C4-2B (cell line): ENCODE data around the gene OPCML.

Experiments
- ZFX ChIP-seq: fragments of 450-650 bp; IDR thresholded peaks from 2 replicates; pipeline ENCODE4 v1.6.1; 2017
- TF ChIP-seq, protein P1 (sequence below): fragments of 450-650 bp; conservative IDR thresholded peaks from 2 replicates; pipeline ENCODE4 v1.5.1; 2017; ENCODE audit warnings: mild to moderate bottlenecking

- TF ChIP-seq, protein P1, sequence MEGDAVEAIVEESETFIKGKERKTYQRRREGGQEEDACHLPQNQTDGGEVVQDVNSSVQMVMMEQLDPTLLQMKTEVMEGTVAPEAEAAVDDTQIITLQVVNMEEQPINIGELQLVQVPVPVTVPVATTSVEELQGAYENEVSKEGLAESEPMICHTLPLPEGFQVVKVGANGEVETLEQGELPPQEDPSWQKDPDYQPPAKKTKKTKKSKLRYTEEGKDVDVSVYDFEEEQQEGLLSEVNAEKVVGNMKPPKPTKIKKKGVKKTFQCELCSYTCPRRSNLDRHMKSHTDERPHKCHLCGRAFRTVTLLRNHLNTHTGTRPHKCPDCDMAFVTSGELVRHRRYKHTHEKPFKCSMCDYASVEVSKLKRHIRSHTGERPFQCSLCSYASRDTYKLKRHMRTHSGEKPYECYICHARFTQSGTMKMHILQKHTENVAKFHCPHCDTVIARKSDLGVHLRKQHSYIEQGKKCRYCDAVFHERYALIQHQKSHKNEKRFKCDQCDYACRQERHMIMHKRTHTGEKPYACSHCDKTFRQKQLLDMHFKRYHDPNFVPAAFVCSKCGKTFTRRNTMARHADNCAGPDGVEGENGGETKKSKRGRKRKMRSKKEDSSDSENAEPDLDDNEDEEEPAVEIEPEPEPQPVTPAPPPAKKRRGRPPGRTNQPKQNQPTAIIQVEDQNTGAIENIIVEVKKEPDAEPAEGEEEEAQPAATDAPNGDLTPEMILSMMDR, result no peak
- no peak for TF ChIP-seq ZFX
Observed at GRCh38 chr11:132463295-132464002, 1068.9 kb downstream of the OPCML start.
